Measurements from ENCODE around the gene LRRC32.

- TF ChIP-seq POLR2A (IDR thresholded peaks at IDR 0.05) (no peak), CTCF (IDR thresholded peaks at IDR 0.05) (no peak)
Measured at GRCh38 chr11:76671626-76672309, 1.2 kb upstream of the LRRC32 start.

Data from adrenal gland (tissue), 5 donors.